Large intestine (tissue), 3 donors: ENCODE measurements around the gene STK4. TPM values are rescaled to one million over a fixed set of nuclear protein-coding genes. Genes with fewer than 3 reads are reported as not detected.

Experiments used
- DNase-seq, 2 donors: peaks; one replicate each; pipeline versions ENCODE4 v3.0.0 to v3.0.0-alpha.2; 2013
- H3K27ac ChIP-seq: one replicate; pipeline ENCODE4 v1.5.1; 2013; ENCODE audit warnings: low read length
- H3K27me3 ChIP-seq: 2 replicates; pipeline ENCODE4 v1.6.1; 2013; ENCODE audit warnings: low read length; ENCODE audit not compliant: control insufficient read depth, insufficient read depth
- H3K36me3 ChIP-seq: 2 replicates; pipeline ENCODE4 v1.6.1; 2013; ENCODE audit warnings: low read length; ENCODE audit not compliant: control insufficient read depth, insufficient read depth
- H3K4me1 ChIP-seq: one replicate; pipeline ENCODE4 v1.6.1; 2013; ENCODE audit warnings: low read length; ENCODE audit not compliant: control insufficient read depth, insufficient read depth
- H3K4me3 ChIP-seq: one replicate; pipeline ENCODE4 v1.5.1; 2013; ENCODE audit warnings: low read length
- H3K9me3 ChIP-seq: one replicate; pipeline ENCODE4 v1.6.1; 2013; ENCODE audit warnings: mild to moderate bottlenecking, low read depth, low read length, moderate library complexity; ENCODE audit not compliant: control insufficient read depth
- WGBS: methylation state at CpG from one replicate; pipeline ENCODE4 v1.1.5; 2013; ENCODE audit warnings: low lambda C conversion rate; ENCODE audit not compliant: insufficient coverage; 5-methylcytosine and 5-hydroxymethylcytosine counted together
- polyA plus RNA-seq: library from polyadenylated mRNA; unstranded; fragments of 120-200 nt; gene quantifications from one replicate; pipeline ENCODE4 v1.2.1, GENCODE V29; 2013

STK4 gene
- polyA plus RNA-seq, 1 donor, result 15.8 TPM

GRCh38 chr20:45082468-45082867 is 116.2 kb downstream of the STK4 start:
- peaks cover 3% of the 10 kb centered on the region for H3K9me3 ChIP-seq
- peaks cover 9% of the 10 kb centered on the region for H3K36me3 ChIP-seq
- no CpG with 5 or more reads among the region's 3 CpGs for WGBS
- H3K27me3 ChIP-seq, result no peaks in the 10 kb centered on the region
- DNase-seq, result no peak
- no peaks in the 10 kb centered on the region for H3K4me1 ChIP-seq
- no peak overlapping the region for H3K27ac ChIP-seq
- no peak overlapping the region for H3K4me3 ChIP-seq

- Histone ChIP-seq H3K36me3 (peaks cover 9% of the 10 kb centered on the region), H3K27me3 (no peaks in the 10 kb centered on the region), H3K27ac (no peak overlapping the region), H3K4me3 (no peak overlapping the region), H3K4me1 (no peaks in the 10 kb centered on the region), H3K9me3 (peaks cover 3% of the 10 kb centered on the region)
- no CpG with 5 or more reads among the region's 1 CpG for WGBS
- no peak for DNase-seq
These were observed 116.8 kb downstream of the STK4 start for GRCh38 chr20:45083127-45083526.

DNA sequence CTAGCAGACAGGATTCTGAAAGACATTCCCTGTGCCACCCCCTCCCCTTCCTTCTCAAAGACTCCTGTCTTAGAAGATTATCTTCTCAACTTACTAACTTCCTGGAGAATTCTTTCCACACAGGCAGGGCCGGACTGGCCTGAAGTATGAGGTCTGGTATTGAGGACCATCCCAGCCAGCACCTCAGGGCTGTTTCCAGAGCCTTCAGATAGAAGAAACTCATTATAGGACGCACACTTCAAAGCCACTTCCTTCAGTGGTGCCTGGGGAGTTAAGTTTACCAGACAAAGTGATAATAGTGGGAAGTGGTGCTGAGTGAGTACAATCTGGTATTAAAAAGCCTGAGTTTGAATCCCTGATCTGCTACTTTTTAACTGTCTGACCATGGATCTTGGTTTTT is 119.0 kb downstream of the STK4 start:
- no peaks in the 10 kb centered on the region for H3K4me1 ChIP-seq
- no peak overlapping the region for H3K27ac ChIP-seq
- H3K9me3 ChIP-seq, result peaks cover 3% of the 10 kb centered on the region
- DNase-seq, result no peak
- H3K4me3 ChIP-seq, result no peak overlapping the region
- H3K27me3 ChIP-seq, result no peaks in the 10 kb centered on the region
- no CpG with 5 or more reads among the region's 2 CpGs for WGBS
- H3K36me3 ChIP-seq, result peaks cover 3% of the 10 kb centered on the region

DNA sequence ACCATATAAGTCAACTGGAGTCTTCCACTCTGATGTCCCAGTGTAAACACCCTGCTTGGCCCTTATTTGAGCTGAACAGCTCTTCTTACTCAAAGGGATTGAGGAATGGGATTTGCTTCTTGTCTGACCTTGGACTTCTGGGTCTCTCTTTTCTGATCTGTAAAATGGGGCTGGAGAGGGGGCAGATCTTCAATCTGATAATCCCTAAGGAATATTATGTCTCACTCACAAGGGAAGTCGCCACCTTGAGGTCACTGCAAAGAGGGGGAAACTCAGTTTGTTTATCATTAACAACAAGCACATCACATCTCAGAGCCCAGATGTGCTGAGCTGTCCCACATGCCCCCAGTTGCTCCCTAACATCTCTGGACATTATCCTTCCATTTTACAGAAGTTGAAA is 119.6 kb downstream of the STK4 start:
- Histone ChIP-seq H3K4me3 (no peak overlapping the region), H3K27me3 (no peaks in the 10 kb centered on the region), H3K9me3 (peaks cover 3% of the 10 kb centered on the region), H3K27ac (no peak overlapping the region), H3K36me3 (peaks cover 3% of the 10 kb centered on the region), H3K4me1 (no peaks in the 10 kb centered on the region)
- WGBS, result no CpG with 5 or more reads among the region's 1 CpG
- DNase-seq, result no peak

DNA sequence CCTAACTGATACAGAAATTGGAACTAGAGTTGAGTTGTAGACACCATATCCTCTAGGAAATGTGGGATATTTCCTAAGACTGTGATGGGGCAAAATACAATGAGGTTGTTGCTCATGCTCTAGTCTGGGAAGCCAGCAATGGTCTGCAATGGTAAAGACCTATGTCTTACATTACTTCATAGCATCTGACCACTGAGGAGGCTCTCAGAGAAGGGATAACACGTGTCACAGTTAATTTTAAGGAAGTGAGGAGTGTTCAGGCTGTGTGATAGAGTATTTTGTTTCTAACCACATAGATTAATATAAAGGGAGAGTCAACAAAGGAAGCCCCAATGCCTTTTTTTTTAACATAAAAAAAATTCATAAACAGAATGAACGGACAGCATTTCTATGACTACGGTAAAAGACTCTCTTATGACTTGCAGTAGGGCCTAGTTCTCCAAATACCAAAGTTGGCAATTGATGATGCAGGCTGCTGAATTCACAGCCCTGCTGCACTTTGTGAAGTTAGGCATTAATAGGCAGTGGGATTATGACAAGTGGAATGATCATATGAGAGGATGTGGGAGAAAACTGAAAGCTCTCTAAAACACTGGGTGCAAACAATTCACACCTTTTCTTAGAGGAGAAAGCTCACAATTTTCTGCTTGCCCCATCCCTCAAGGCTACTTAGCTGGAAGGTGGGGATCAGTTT is 120.9 kb downstream of the STK4 start:
- H3K36me3 ChIP-seq, result no peaks in the 10 kb centered on the region
- no peak for DNase-seq
- no CpG with 5 or more reads among the region's 3 CpGs for WGBS

DNA sequence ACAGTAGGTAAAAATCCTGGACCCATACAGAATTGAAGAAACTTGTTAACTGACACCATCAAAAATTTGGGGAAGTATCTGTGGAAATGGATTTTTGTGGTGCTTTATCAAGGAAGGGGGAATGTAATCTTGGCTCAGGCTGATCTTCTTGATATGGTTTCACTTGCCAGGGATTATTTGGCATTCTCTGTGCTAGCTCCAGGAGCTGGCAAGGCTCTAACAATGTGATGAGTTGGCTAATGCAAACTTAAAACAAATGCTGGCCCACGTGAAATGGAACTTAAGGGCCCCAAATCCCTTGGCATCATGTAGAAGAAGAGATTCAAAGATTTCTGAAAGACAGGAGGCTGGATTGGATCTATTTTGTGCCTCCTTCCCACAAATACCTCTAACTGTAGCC is 121.5 kb downstream of the STK4 start:
- DNase-seq, result no peak
- H3K4me1 ChIP-seq, result no peaks in the 10 kb centered on the region
- no peak overlapping the region for H3K27ac ChIP-seq
- no peaks in the 10 kb centered on the region for H3K36me3 ChIP-seq
- no peaks in the 10 kb centered on the region for H3K27me3 ChIP-seq
- no peaks in the 10 kb centered on the region for H3K9me3 ChIP-seq
- no peak overlapping the region for H3K4me3 ChIP-seq
- no CpG with 5 or more reads among the region's 1 CpG for WGBS

More for the DNA sequence above, 120.9 kb downstream of the STK4 start:
- Histone ChIP-seq H3K27me3 (no peaks in the 10 kb centered on the region), H3K4me1 (no peaks in the 10 kb centered on the region), H3K9me3 (peaks cover under 1% of the 10 kb centered on the region), H3K4me3 (no peak overlapping the region), H3K27ac (no peak overlapping the region)

- H3K27ac ChIP-seq, result no peak overlapping the region
- no peaks in the 10 kb centered on the region for H3K36me3 ChIP-seq
- H3K4me3 ChIP-seq, result no peak overlapping the region
- H3K27me3 ChIP-seq, result no peaks in the 10 kb centered on the region
- no peaks in the 10 kb centered on the region for H3K4me1 ChIP-seq
- H3K9me3 ChIP-seq, result no peaks in the 10 kb centered on the region
- no CpG with 5 or more reads among the region's 7 CpGs for WGBS
- no peak for DNase-seq
These were observed 121.9 kb downstream of the STK4 start for GRCh38 chr20:45088247-45088646.

- Histone ChIP-seq H3K4me3 (no peak overlapping the region), H3K27ac (no peak overlapping the region), H3K4me1 (no peaks in the 10 kb centered on the region), H3K27me3 (no peaks in the 10 kb centered on the region), H3K36me3 (no peaks in the 10 kb centered on the region), H3K9me3 (no peaks in the 10 kb centered on the region)
- no peak for DNase-seq
- WGBS, result no CpG with 5 or more reads among the region's 3 CpGs
These were observed 124.2 kb downstream of the STK4 start for GRCh38 chr20:45090481-45090880.

DNA sequence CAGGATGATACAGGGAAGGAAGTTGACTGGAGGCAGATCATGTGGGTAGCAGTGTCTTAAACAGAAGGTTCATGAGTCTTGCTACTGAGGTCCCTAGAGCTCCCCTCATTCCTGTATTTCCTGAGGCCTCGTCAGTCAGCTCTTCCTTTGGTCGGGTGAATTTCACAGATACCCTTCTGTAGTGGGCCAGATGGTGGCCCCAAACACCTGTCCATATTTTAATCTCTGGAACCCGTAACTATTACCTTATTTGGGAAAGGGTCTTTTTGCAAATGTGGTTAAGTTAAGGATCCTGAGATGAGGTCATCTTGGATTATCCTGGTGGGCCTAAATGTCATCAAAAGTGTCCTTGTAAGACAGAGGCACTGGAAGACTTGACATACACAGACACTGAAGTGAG is 125.1 kb downstream of the STK4 start:
- Histone ChIP-seq H3K9me3 (no peaks in the 10 kb centered on the region), H3K4me1 (no peaks in the 10 kb centered on the region), H3K27ac (no peak overlapping the region), H3K36me3 (no peaks in the 10 kb centered on the region), H3K4me3 (no peak overlapping the region), H3K27me3 (peaks cover 5% of the 10 kb centered on the region)
- WGBS, result no CpG with 5 or more reads among the region's 3 CpGs
- no peak for DNase-seq

- Histone ChIP-seq H3K4me3 (no peak overlapping the region), H3K9me3 (peaks cover 3% of the 10 kb centered on the region), H3K27me3 (peaks cover 20% of the 10 kb centered on the region), H3K27ac (no peak overlapping the region), H3K36me3 (no peaks in the 10 kb centered on the region), H3K4me1 (no peaks in the 10 kb centered on the region)
- WGBS, result no CpG with 5 or more reads among the region's 7 CpGs
- no peak for DNase-seq
These were observed 126.6 kb downstream of the STK4 start for GRCh38 chr20:45092898-45093297.

- H3K27ac ChIP-seq, result no peak overlapping the region
- WGBS, result no CpG with 5 or more reads among the region's 2 CpGs
These were observed 127.9 kb downstream of the STK4 start for GRCh38 chr20:45094201-45094600.

More at GRCh38 chr20:45094201-45094600, 127.9 kb downstream of the STK4 start:
- no peak overlapping the region for H3K4me3 ChIP-seq
- no peak for DNase-seq
- peaks cover 7% of the 10 kb centered on the region for H3K9me3 ChIP-seq
- H3K27me3 ChIP-seq, result peaks cover 32% of the 10 kb centered on the region
- no peaks in the 10 kb centered on the region for H3K4me1 ChIP-seq
- H3K36me3 ChIP-seq, result no peaks in the 10 kb centered on the region
